PC-9 (cell line): ENCODE measurements around the gene SAT1.

ENCODE experiments used
- CTCF ChIP-seq: fragments of 200-600 bp; sonication (generic); conservative IDR thresholded peaks from 2 replicates; pipeline ENCODE4 v1.6.1; 2017; ENCODE audit warnings: mixed run types, antibody characterized with exemption, mild to moderate bottlenecking, moderate library complexity
- EZH2 ChIP-seq: fragments of 200-600 bp; sonication (generic); IDR thresholded peaks from 2 replicates; pipeline ENCODE4 v1.8.0; 2017; ENCODE audit warnings: antibody characterized with exemption, low read depth

DNA sequence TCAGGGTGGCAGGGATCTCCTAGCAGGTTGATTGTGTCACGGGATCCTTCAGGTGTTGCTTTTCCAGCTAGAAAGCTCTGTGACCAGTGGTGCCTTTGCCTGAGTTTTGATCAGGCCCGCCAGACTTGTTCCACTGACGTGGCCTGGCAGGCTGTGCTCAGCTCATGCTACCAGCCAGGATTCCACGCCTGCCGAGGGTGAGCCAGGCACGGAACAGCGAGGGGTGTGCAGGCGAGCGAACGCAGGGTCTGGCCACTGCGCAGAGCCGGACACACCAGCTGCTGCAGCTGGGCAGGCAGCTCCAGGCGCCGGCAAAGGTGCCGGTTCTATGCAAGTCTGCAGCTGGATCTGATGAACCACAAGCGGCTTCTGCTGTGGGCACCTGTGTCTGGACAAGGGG is 17.1 kb upstream of the SAT1 start:
- TF ChIP-seq CTCF, result no peak
- TF ChIP-seq EZH2, result no peak
